HEK293T (cell line): Measurements from ENCODE around the gene TEX9.
"Not testable (repeated sequence)": the region's sequence is repeated elsewhere in the genome, so short reads cannot be mapped to it uniquely, and the experiment has no call there.

Experiments used
- CTCF ChIA-PET: fragments of 350-600 bp; formaldehyde crosslinking; extraction: SDS; loops from one replicate; lab custom pipeline; 2021; ENCODE audit warnings: antibody characterized with exemption, inconsistent platforms; lab: Yijun Ruan, JAX
- POLR2A ChIA-PET: fragments of 350-600 bp; formaldehyde crosslinking; extraction: SDS; loops from one replicate; lab custom pipeline; 2020; ENCODE audit warnings: antibody characterized with exemption, inconsistent platforms; lab: Yijun Ruan, JAX
- DNase-seq: peaks from one replicate; pipeline ENCODE4 v3.0.0; 2012; ENCODE audit warnings: mixed read lengths; ENCODE audit errors: extremely low spot score
- ARNT ChIP-seq: fragments of 450-650 bp; IDR thresholded peaks from 2 replicates; pipeline ENCODE4 v1.6.1; 2017; ENCODE audit warnings: mild to moderate bottlenecking
- BHLHE40 ChIP-seq: fragments of 450-650 bp; IDR thresholded peaks from 2 replicates; pipeline ENCODE4 v1.6.1; 2016; ENCODE audit warnings: mild to moderate bottlenecking, moderate library complexity, borderline replicate concordance
- CTBP1 ChIP-seq: fragments of 450-650 bp; IDR thresholded peaks from 2 replicates; pipeline ENCODE4 v1.6.1; 2016; ENCODE audit warnings: borderline replicate concordance
- ELF4 ChIP-seq: fragments of 450-650 bp; IDR thresholded peaks from 2 replicates; pipeline ENCODE4 v1.6.1; 2017; ENCODE audit warnings: antibody characterized with exemption
- FOXA1 ChIP-seq: fragments of 450-650 bp; IDR thresholded peaks from 2 replicates; pipeline ENCODE4 v1.6.1; 2016; ENCODE audit warnings: mild to moderate bottlenecking
- FOXK2 ChIP-seq: fragments of 450-650 bp; IDR thresholded peaks from 2 replicates; pipeline ENCODE4 v1.6.1; 2016; ENCODE audit warnings: mild to moderate bottlenecking
- FOXM1 ChIP-seq: fragments of 450-650 bp; IDR thresholded peaks from 2 replicates; pipeline ENCODE4 v1.6.1; 2017; ENCODE audit warnings: mild to moderate bottlenecking, borderline replicate concordance
- HDGF ChIP-seq: fragments of 450-650 bp; IDR thresholded peaks from 2 replicates; pipeline ENCODE4 v1.6.1; 2017; ENCODE audit warnings: antibody characterized with exemption, borderline replicate concordance
- L3MBTL2 ChIP-seq: fragments of 450-650 bp; conservative IDR thresholded peaks from 2 replicates; pipeline ENCODE4 v1.6.1; 2016; ENCODE audit warnings: mild to moderate bottlenecking
- LEF1 ChIP-seq: fragments of 450-650 bp; IDR thresholded peaks from 2 replicates; pipeline ENCODE4 v1.6.1; 2017; ENCODE audit warnings: mild to moderate bottlenecking, borderline replicate concordance
- NFRKB ChIP-seq: fragments of 450-650 bp; IDR thresholded peaks from 2 replicates; pipeline ENCODE4 v1.6.1; 2016; ENCODE audit warnings: mild to moderate bottlenecking, moderate library complexity
- PKNOX1 ChIP-seq: fragments of 450-650 bp; IDR thresholded peaks from 2 replicates; pipeline ENCODE4 v1.6.1; 2016
- SP1 ChIP-seq: fragments of 450-650 bp; IDR thresholded peaks from 2 replicates; pipeline ENCODE4 v1.6.1; 2017
- SUZ12 ChIP-seq: fragments of 450-650 bp; IDR thresholded peaks from 2 replicates; pipeline ENCODE4 v1.6.1; 2016; ENCODE audit warnings: mild to moderate bottlenecking
- TARDBP ChIP-seq: fragments of 450-650 bp; IDR thresholded peaks from 2 replicates; pipeline ENCODE4 v1.6.1; 2016
- ZNF384 ChIP-seq: fragments of 450-650 bp; IDR thresholded peaks from 2 replicates; pipeline ENCODE4 v1.6.1; 2016

Gene TEX9

GRCh38 chr15:56383010-56383409 is 17.8 kb downstream of the TEX9 start:
- POLR2A ChIA-PET, result no interaction called here
- TF ChIP-seq BHLHE40, result no peak
- no peak for TF ChIP-seq ZNF384
- TF ChIP-seq NFRKB, result no peak
- no peak for TF ChIP-seq SP1
- TF ChIP-seq LEF1, result no peak
- no peak for TF ChIP-seq FOXA1
- no peak for TF ChIP-seq TARDBP
- no peak for TF ChIP-seq FOXK2
- no peak for TF ChIP-seq L3MBTL2
- no peak for TF ChIP-seq ELF4
- CTCF ChIA-PET, result no interaction called here
- DNase-seq, result no peak

- CTCF ChIA-PET, result no interaction called here
- TF ChIP-seq L3MBTL2, result no peak
- no peak for TF ChIP-seq CTBP1
- no peak for TF ChIP-seq ARNT
- no peak for TF ChIP-seq FOXK2
- TF ChIP-seq BHLHE40, result no peak
- TF ChIP-seq SP1, result no peak
- no peak for TF ChIP-seq LEF1
- POLR2A ChIA-PET, result no interaction called here
- DNase-seq, result no peak
Observed at GRCh38 chr15:56385908-56386307, 20.7 kb downstream of the TEX9 start.

DNA sequence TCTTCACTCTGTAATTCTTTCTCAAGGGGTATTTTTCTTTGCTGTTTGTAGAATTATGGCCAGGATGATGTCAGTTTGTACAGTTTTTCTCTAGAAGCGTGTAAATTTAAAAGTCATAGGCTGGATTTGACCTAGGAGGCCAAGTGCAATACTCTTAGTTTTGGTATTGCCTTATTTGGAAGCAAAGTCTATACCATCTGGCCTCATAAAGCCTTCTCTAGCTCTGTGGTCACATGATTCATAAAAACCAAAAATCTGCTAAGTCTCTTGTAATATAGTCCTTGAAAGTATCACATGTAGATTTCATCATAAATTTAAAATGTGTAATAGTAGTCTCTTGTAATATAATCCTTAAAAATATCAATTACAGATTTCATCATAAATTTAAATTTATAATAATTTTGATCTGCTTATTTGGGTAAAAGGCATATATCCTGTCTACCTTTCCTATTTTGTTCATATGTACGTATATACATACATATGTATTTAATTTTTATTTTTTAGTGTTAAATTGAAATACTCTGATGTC is 25.6 kb downstream of the TEX9 start:
- ChIA-PET CTCF (no interaction called here), POLR2A (no interaction called here)
- TF ChIP-seq SP1 (no peak), LEF1 (no peak), FOXA1 (no peak), HDGF (no peak), FOXM1 (no peak), TARDBP (no peak), ZNF384 (no peak), SUZ12 (no peak), PKNOX1 (no peak)
- DNase-seq, result no peak

- POLR2A ChIA-PET, result no interaction called here
- no peak for DNase-seq
- CTCF ChIA-PET, result no interaction called here
- no peak for TF ChIP-seq LEF1
- no peak for TF ChIP-seq NFRKB
- TF ChIP-seq PKNOX1, result no peak
- TF ChIP-seq SUZ12, result no peak
- no peak for TF ChIP-seq L3MBTL2
- no peak for TF ChIP-seq CTBP1
- no peak for TF ChIP-seq HDGF
- no peak for TF ChIP-seq ZNF384
- TF ChIP-seq ELF4, result no peak
- no peak for TF ChIP-seq TARDBP
- TF ChIP-seq FOXK2, result no peak
- no peak for TF ChIP-seq BHLHE40
- no peak for TF ChIP-seq ARNT
- no peak for TF ChIP-seq FOXA1
- no peak for TF ChIP-seq SP1
- no peak for TF ChIP-seq FOXM1
Observed at GRCh38 chr15:56393277-56393676, 28.1 kb downstream of the TEX9 start.

GRCh38 chr15:56394909-56395308 is 29.7 kb downstream of the TEX9 start:
- ChIA-PET POLR2A (no interaction called here), CTCF (no interaction called here)
- TF ChIP-seq FOXK2 (no peak), FOXA1 (no peak), PKNOX1 (no peak), FOXM1 (no peak), L3MBTL2 (no peak), ARNT (no peak), CTBP1 (no peak)
- no peak for DNase-seq

GRCh38 chr15:56397325-56397724 is 32.1 kb downstream of the TEX9 start:
- DNase-seq, CTCF ChIA-PET, POLR2A ChIA-PET: not testable (repeated sequence)

- POLR2A ChIA-PET, DNase-seq, CTCF ChIA-PET: not testable (repeated sequence)
Observed at GRCh38 chr15:56399209-56399608, 34.0 kb downstream of the TEX9 start.
